HL-60/S4 treated with retinoic acid at 250 ng/mL for 4 days and 3 days (cell line): ENCODE measurements around the gene HPSE.
"Not testable (repeated sequence)": the region's sequence is repeated elsewhere in the genome, so short reads cannot be mapped to it uniquely, and the experiment has no call there.

ENCODE experiments used
- in situ Hi-C: fragments of 300-500 bp; cut with MboI; formaldehyde crosslinking; loops from 2 replicates; pipeline ENCODE4 v1.7.0; 2022; ENCODE audit warnings: low sequenced_read_pairs

Gene HPSE

DNA sequence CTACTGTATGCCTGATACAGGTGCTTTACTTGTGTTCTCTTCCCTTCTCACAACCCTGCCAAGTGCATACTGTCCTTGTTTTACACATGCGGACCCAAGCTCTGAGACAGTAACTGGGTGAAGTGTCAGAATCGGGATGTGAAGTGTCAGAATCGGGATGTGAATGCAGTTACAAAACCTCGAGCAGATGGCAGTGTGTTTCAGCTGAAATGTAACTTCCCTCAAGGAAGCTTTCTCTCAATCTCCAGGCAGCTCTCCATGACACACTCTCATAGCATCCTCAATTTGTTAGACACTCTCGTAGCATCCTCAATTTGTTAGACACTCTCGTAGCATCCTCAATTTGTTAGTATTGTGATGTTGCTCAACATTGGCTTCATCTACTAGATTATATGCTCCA, 1.1 kb upstream of the HPSE start:
- in situ Hi-C loops, result no loop called here

DNA sequence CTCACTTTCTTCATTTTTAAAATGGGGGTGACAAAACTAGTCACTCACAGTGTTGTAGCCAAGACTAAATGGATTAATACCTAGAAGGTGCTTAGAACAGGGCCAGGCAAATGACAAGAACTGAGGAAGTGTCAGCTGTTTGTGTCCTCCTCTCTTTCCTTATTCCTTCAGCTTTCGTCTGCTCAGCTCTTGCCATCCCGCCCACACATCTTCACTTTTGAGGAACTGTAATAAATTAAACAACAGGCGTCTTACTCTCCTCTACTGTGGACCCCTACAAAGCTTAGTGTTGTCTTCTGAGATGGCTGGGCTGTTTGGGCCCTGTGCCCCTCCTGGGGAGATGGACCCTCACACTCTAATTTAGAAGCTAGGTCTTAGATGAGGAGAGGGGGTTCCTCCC, 2.7 kb downstream of the HPSE start:
- in situ Hi-C loops, result no loop called here

DNA sequence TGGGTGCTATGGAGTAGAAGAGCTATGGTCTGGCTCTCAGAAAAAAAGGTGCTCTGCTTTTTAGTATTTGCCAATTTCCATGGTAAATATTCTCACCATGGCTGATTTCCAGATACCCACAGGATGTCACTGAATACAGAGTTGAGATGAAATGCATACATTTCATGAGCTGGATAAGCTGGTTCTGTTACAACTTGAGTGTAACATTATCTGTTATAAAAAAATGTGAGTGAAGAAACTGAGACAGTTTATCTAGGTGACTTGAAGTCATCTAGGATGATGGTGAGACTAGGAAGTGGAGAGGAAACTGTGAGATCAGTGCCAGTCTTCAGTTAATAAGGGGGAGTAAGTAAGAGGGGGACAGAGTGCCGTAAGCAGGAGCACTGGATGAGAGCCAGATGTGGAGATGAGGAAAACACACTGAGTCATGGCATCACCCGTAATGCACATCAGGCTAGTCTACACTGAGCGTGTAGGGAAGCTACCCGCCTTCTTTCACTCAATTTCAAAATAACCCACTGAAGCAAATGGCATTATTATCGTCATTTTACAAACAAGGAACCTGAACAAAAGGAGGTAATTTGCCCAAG, 5.0 kb downstream of the HPSE start:
- in situ Hi-C loops, result no loop called here

DNA sequence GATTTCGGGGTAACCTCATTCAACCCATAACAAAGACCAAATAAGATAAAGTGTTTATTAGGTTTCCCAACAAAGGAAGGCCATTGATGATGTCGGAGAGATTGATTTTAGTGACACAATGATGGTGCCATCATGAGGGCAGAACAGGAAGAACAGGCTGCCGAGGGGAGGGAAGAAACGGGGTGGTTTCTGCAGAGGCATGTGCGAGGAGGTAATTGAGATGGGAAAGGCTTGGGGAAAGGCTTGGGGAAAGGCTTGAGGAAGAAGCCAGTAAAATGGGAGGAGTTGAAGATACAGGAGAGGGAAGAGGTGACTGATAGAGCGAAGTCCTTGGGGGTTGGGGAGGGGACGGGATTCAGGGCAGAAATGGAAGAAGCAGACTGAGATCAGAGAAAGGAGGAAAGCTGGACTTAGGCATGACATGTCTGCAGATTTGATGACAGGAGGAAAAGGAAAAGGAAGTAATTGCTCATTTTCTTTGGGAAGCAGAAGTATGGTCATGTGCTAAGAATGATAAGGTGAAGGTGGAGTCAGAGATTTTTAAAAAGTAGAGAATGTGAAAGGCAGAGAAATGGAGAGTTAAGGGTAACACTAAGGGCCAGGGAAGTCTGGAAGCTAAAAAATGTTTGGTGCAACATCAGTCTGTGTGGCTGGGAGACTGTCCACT, 6.0 kb downstream of the HPSE start:
- in situ Hi-C loops, result no loop called here

DNA sequence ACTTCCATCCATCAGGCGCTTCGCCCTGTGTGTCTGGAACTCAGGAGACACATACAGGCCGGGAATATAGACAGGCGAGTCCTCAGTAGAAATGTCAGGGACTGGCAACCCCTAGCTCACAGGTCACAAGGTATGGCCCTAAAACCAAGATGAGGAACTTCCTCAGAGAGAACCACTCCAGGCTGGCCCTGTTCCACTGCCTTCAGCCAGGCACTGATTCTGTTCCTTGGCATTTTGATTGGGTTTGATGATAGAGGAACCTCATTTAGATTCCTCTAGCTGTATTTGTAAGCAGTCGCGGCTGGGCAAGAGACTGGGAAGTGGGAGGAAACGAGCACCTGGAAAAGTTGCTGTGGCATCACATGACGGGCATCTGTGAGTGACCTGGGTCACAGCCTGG, 8.1 kb downstream of the HPSE start:
- in situ Hi-C loops, result no loop called here

DNA sequence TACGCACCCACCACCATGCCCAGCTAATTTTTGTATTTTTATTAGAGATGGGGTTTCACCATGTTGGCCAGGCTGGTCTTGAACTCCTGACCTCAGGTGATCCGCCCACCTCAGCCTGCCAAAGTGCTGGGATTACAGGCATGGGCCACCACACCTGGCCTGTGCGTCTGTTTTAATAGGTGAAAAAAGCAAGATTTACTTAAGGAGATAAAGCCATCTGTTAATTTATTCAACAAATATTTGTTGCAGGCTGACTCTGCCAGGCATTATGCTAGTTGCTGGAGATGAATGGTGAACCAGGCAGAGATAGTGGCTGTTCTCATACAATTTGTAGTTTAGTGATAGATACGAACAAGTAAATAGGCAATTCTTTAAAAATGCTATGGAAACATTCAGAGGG, 9.3 kb downstream of the HPSE start:
- in situ Hi-C loops, result not testable (repeated sequence)

DNA sequence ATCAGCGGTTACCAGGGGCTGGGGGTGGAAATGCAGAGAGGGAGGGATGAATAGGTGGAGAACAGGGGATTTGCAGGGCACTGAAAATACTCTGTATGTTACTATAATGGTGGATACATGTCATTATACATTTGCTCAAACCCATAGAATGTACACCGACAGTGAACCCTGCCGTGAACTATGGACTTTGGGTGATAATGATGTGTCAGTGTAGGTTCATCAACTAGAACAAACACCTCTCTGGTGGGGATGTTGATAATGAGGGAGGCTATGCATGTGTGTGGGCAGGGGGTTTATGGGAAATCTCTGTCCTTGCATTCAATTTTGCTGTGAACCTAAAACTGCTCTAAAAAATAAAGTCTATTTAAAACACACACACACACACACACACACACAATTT, 11.5 kb downstream of the HPSE start:
- in situ Hi-C loops, result no loop called here

DNA sequence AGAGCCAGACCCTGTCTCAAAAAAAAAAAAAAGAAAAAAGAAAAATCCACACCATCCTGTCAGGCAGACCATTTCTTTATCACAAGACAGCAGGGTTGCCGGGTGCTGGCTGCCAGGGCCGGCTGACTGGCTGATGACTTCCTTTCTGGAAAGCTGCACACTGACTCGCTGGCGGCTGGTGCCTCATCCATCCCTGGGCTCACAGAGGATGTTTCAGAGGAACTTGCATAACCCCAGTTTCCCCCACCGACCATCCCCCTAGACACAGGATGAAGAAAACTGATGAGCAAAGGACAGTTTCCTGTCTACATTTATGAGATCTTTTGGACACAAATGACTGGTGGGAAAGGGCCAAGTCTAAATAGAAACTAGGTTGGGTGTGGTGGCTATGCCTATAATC, 14.1 kb downstream of the HPSE start:
- in situ Hi-C loops, result no loop called here

DNA sequence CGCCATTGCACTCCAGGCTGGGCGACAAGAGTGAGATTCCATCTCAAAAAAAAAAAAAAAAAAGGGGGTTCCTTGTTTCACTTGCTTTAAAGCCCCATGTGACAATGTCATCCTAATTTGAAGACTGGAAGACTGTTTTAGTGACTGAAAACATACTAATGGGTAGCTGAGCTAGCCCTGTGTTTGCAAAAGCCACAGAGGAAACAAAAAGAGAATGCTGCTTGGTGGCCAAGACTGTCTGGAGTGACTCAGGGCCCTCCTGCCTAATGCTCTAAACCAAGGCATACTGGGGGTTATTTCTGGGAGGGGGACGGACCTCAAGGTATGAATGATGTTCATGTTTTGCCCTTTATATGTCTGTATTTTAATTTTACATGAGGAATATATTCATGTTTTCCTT, 16.0 kb downstream of the HPSE start:
- in situ Hi-C loops, result no loop called here

DNA sequence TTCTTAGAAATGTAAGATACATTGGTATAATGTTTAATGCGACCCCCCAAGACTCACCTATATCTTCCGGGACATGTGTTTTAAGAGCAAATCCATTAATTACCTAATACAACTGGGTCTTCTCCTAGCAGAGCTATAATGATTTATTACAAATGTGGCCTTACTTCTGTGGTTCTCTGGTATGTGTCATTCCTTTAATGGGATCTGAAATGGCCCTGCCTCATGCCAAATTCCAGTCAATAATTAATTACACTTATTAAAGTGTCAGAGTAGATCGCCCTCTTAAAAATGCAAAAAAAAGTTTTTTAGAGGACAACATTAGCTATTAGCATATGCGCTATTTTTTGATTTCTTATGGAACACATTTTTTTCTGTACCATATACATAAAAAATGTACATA, 17.0 kb downstream of the HPSE start:
- in situ Hi-C loops, result no loop called here

DNA sequence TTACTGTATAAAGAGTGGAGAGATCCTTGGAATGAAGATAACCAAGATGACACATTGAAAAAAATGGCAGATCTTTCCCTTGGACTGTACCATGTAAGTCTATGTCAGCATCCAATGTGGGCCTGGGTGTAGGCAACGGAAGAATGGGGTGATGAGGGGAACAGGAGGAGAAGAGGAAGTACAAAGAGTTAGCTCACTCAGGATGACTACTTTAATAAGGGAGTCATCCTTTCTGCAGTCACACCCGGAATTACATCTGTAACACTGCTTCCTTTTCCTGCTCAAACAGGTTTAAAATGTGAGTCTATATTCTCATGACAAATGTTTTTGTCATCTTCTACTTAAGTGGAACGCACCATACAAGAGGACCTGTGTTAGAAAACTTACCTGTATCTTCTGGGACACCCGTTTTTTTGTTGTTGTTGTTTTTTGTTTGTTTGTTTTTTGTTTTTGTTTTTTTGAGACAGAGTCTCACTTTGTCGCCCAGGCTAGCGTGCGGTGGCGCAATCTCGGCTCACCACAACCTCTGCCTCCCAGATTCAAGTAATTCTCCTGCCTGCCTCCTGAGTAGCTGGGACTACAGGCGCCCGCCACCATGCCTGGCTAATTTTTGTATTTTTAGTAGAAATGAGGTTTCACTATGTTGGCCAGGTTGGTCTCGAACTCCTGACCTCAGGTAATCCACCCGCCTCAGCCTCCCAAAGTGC, 18.0 kb downstream of the HPSE start:
- in situ Hi-C loops, result no loop called here

DNA sequence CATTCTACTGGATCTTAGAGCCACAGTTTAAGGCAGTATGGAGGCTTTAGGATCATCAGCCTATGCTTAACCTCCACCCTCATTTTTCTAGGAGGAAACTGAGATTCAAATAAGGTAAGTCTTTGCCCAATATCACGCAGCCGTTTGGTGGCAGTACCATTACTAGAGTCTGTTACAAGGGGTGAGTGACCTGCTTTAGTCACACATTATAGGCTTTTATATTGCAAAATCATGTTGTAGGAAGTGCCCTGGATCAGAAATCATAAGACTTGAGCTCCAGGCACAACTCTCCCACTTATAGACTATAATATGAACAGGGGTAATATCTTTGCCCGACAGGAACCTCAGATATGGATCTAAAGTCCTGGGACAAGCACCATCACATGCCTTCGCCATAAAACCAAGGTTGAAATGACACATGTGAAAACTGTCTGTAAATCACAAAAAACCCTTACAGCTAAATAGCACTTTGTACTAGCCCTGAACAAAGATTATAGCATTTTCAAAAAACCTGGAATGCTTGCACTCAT, 19.2 kb downstream of the HPSE start:
- in situ Hi-C loops, result no loop called here

DNA sequence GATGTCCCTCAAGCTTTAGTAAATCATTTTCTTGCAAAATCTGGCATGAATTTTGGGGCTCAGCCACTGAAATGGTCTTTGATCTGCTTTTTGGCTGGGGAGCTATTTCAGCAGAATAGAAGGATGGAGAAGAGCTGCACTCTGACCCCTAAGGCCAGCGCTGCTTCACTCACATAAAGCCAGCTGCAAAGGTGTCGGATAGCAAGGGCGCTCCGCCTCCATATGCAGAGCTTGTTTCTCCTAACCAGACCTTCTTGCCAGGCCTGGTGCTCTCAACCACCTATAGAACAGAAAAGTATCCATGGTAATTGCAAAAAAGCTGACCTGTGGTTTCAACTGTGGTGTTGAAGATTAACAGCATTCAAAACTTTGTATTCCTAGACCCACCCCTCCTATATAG, 26.0 kb downstream of the HPSE start:
- in situ Hi-C loops, result no loop called here

DNA sequence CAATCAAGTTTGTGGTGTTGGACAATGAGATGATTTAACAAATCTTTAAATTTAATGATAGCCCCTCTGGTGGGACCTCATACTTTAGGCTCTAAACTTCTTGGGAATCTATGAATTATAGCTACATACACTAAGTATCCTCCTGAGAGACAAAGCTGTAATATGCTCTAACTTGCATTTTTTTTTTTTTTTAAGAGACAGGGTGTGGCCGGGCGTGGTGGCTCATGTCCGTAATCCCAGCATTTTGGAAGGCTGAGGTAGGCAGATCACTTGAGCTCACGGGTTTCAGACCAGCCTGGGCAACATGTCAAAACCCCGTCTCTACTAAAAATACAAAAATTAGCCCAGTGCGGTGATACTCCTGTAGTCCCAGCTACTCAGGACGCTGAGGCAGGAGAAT, 26.7 kb downstream of the HPSE start:
- in situ Hi-C loops, result no loop called here

DNA sequence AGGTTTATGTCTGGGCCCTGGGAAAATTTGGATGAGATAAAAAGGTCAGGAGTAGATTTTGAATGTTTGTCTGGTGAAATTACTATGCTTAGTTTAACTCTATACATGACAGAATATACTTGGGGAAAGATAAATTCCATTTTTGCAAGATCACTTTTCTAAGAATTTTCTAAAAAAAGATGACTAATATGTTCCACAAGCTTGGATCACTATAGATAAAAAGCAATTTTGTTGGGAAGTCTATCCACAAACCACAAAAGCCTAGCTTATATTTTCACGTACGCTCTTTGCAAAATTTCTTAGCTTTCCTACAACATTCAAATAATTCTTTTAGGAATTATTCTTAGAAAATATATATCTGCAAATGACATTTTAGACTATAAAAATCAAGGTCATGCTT, 29.5 kb downstream of the HPSE start:
- in situ Hi-C loops, result no loop called here

DNA sequence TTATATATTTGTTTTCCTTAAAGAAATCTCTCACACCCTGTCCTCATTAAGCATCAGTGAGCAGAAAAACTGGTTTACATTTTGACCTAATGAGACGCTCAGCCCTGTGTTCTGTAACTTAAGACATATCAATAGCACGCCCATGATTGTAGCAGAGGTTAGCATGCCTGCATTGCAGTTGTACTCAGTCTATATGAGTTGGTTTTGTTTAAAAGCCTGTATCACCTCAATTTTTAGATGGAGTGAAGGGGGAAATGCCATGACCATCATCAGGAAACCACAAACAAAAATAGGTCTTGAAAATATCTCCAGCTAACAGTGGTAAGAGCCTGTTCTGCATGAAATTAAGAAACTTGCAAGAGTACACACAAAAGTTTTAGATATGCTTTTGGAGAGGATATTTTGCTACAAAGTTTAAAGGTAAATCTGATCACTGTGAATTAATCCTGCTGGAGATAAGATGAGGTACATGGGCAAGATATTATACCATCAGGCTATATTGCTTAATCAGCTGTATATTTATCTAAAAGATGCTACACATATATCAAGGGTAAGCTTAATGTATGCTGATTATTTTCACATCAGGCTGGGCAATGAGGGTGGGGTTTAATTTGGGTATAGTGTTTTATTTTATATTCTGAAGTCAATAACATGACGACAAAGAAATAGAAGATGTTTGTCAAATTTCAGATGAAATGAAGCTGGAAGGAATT, 36.9 kb downstream of the HPSE start:
- in situ Hi-C loops, result loop anchor here (25.0 kb wide), 1 partner anchor 435 kb away; no protein-coding TSS in a partner anchor

DNA sequence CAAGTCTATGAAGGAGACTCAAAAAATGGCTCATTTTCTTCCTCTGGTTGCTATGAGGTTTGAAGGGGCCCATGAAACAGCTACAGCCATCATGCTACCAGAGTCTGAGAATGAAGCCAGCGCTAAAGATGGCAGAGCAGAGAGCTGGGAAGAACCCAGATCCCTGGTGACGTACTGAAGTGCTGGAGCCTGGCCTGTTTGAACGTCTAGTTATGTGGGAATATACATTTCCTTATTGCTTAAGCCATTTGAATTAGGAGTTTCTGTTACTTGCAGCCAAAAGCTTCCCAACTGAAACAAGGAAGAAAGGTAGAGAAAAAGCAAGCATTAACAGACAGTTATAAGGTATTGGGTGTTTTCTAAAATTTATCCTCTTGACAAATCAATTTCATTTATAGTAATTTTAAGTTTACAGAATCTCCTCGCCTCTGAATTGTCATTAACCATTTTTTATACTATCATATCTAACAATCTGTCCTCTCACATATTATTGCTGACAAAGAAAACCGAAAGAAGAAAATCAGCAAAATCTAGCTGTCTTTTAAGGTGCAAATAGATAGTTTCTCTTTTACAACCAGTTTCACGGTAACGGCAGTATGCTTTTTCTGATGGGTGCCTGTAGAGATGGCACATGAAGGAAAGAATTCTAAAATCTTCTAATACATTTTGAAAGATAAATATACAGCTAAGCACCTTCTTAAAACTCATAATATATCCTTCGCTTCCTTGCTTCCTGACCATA, 41.2 kb downstream of the HPSE start:
- in situ Hi-C loops, result loop anchor here (25.0 kb wide), 1 partner anchor 431 kb away; no protein-coding TSS in a partner anchor

DNA sequence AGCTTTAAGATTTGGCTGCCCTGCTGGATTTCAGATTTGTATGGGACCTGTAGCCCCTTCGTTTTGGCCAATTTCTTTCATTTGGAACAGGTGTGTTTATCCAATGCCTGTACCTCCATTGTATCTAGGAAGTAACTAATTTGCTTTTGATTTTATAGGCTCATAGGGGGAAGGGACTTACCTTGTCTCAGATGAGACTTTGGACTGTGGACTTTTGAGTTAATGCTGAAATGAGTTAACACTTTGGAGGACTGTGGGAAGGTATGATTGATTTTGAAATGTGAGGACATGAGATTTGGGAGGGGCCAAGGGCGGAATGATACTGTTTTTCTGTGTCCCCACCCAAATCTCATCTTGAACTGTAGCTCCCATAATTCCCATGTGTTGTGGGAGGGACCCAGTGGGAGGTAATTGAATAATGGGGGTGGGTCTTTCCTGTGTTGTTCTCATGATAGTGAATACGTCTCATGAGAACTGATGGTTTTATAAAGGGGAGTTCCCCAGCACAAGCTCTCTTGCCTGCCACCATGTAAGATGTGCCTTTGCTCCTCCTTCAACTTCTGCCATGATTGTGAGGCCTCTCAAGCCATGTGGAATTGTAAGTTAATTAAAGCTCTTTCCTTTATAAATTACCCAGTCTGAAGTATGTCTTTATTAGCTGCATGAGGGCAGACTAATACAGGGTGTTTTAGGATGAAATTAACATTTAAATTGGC, 44.4 kb downstream of the HPSE start:
- in situ Hi-C loops, result loop anchor here (25.0 kb wide), 1 partner anchor 428 kb away; no protein-coding TSS in a partner anchor

DNA sequence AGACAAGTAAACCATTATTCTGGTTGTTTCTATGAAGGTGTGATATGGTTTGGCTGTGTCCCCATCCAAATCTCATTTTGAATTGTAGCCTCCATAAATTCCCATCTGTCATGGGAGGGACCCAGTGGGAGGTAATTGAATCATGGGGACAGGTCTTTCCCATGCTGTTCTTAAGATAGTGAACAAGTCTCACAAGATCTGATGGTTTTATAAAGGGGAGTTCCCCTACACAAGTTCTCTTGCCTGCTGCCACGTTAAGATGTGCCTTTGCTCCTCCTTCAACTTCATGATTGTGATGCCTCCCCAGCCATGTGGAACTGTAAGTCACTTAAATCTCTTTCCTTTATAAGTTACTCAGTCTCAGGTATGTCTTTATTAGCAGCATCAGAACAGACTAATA, 46.3 kb downstream of the HPSE start:
- in situ Hi-C loops, result loop anchor here (25.0 kb wide), 1 partner anchor 426 kb away; no protein-coding TSS in a partner anchor

DNA sequence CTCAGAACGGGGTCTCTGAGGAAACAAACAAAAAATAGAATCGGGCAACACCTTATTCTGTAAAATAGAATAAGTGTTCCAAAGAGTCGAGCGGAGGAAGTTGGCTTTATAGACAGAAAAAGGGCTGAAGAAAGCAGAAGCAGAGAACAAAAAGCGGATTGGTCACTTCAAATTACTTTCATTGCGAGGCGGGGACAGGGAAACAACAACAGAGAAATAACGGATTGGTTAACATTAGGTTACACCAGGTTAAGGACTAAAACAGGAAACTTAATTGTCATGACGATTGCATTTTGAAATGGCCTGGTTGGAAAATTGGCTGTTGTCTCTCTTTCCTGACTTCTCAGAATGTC, 49.6 kb downstream of the HPSE start:
- in situ Hi-C loops, result loop anchor here (25.0 kb wide), 1 partner anchor 423 kb away; no protein-coding TSS in a partner anchor
